Duodenal mucosa (tissue), 2 donors: Measurements from ENCODE around the gene FLT3.

Experiments
- H3K27ac ChIP-seq: one replicate; pipeline ENCODE4 v1.7.0; 2013; ENCODE audit warnings: low read depth, low read length
- H3K27me3 ChIP-seq, 2 donors: one replicate each; pipeline ENCODE4 v1.7.0; 2013; ENCODE audit warnings: low read length in 2 of 2, control low read depth in 1 of 2; ENCODE audit not compliant: insufficient read depth in 2 of 2, control insufficient read depth in 1 of 2
- H3K36me3 ChIP-seq, 2 donors: one replicate each; pipeline ENCODE4 v1.7.0; 2013; ENCODE audit warnings: low read length in 2 of 2, control low read depth in 1 of 2; ENCODE audit not compliant: insufficient read depth in 2 of 2, control insufficient read depth in 1 of 2
- H3K4me1 ChIP-seq, 2 donors: one replicate each; pipeline ENCODE4 v1.7.0; 2013; ENCODE audit warnings: low read length in 2 of 2, control low read depth in 1 of 2; ENCODE audit not compliant: insufficient read depth in 2 of 2, control insufficient read depth in 1 of 2
- H3K4me3 ChIP-seq, 2 donors: one replicate each; pipeline ENCODE4 v1.7.0; 2013; ENCODE audit warnings: low read length in 2 of 2, low read depth in 1 of 2
- H3K9ac ChIP-seq, 2 donors: one replicate each; pipeline ENCODE4 v1.7.0; 2013; ENCODE audit warnings: low read length in 2 of 2, low read depth in 1 of 2
- H3K9me3 ChIP-seq, 2 donors: one replicate each; pipeline ENCODE4 v1.7.0; 2013; ENCODE audit warnings: low read length in 2 of 2, control low read depth in 1 of 2; ENCODE audit not compliant: control insufficient read depth in 1 of 2

The FLT3 gene

DNA sequence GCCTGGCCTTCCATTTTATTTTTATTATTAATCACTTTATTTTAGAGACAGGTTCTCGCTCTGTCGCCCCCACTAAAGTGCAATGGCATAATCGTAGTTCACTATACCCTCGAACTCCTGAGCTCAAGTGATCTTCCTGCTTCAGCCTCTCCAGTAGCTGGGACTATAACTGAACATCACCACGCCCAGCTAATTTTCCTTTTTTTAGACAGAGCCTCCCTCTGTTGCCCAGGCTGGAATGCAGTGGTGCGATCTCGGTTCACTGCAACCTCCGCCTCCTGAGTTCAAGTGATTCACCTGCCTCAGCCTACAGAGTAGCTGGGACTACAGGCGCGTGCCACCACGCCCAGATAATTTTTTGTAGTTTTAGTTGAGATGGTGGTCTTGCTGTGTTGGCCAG, 31.3 kb upstream of the FLT3 start:
- H3K9me3 ChIP-seq: no peaks in the 10 kb centered on the region
- H3K9ac ChIP-seq: no peak overlapping the region
- H3K36me3 ChIP-seq: no peaks in the 10 kb centered on the region
- no peak overlapping the region for H3K4me3 ChIP-seq
- no peak overlapping the region for H3K27ac ChIP-seq
- H3K27me3 ChIP-seq: no peaks in the 10 kb centered on the region
- peaks cover 0 to 1% of the 10 kb centered on the region in 2 donors for H3K4me1 ChIP-seq

DNA sequence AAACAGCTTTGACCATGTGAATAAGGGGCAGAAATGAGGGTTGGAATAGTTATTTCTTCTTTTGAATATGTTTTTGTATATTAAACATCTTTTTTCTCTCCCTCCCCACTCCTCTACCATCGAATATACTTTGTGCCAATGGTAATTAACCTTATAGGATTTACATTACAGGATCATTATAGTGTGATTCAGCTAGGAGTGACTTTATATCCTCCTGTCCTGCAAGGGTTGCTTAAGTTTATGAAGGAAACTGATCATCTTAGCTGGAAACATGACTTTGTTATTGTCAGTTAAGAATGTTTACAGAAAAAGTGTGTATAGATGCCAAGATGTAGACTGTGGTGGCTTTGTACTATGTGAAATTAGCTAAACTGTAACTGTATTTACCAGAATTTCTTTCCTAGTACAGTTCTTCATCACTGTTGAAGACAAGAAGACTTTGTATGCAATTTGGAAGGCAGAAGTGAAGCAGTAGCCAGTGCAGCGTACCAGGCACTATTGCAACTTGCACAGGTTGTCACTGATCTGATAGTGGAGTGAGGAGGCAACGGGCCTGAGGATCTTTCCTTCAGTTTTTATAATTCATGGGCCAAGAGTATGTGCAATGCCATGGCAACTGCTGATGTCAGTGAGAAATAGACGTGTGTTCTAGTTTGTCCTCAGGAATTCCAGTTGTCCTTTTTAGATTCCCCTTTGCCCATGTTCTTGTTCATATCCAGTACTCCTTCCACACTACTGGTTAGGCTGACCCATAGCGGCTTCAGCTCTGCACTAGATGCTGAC, 29.7 kb upstream of the FLT3 start:
- no peaks in the 10 kb centered on the region for H3K9me3 ChIP-seq
- H3K9ac ChIP-seq: no peak overlapping the region
- H3K4me1 ChIP-seq: no peaks in the 10 kb centered on the region
- no peaks in the 10 kb centered on the region for H3K36me3 ChIP-seq
- no peak overlapping the region for H3K4me3 ChIP-seq
- H3K27ac ChIP-seq: no peak overlapping the region
- no peaks in the 10 kb centered on the region for H3K27me3 ChIP-seq

DNA sequence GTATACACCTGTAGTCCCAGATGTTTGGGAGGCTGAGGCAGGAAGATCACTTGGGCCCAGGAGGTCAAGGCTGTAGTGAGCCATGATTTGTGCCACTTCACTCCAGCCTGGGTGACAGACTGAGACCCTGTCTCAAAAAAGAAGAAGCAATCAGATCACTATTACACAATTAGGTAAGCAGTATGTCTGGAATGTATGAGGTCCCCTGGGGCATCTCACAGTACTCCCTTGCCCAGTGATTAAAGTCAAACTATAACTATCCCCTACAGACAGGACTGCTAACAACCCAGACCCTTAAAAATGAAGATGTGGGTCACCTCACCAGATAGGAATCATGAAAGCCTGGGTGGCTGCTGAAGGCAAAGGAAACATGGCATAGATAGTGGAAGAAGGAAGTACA, 28.6 kb upstream of the FLT3 start:
- Histone ChIP-seq H3K9me3 (no peaks in the 10 kb centered on the region), H3K4me3 (no peak overlapping the region), H3K27ac (no peak overlapping the region), H3K36me3 (no peaks in the 10 kb centered on the region), H3K9ac (no peak overlapping the region), H3K4me1 (no peaks in the 10 kb centered on the region), H3K27me3 (no peaks in the 10 kb centered on the region)

DNA sequence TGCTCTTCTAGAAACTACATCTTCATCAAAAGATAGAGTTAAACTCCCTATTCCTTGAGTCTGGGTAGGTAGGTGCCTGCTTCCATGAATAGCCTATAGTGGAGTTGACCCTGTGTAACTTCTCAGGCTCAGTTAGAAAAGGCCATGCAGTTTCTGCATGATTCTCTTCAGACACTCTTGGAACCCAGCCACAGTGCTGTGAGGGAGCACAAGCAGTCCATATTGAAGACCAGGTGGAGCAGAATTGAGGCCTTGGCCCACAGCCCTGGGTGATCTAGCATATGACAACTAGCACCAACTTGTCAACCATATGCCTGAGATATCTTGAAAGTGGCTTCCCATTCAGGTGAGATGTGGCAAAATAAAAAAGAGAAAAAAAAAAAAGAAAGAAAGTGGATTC, 27.7 kb upstream of the FLT3 start:
- Histone ChIP-seq H3K4me3 (no peak overlapping the region), H3K27ac (no peak overlapping the region), H3K36me3 (no peaks in the 10 kb centered on the region), H3K9me3 (no peaks in the 10 kb centered on the region), H3K27me3 (no peaks in the 10 kb centered on the region), H3K4me1 (no peaks in the 10 kb centered on the region), H3K9ac (no peak overlapping the region)

DNA sequence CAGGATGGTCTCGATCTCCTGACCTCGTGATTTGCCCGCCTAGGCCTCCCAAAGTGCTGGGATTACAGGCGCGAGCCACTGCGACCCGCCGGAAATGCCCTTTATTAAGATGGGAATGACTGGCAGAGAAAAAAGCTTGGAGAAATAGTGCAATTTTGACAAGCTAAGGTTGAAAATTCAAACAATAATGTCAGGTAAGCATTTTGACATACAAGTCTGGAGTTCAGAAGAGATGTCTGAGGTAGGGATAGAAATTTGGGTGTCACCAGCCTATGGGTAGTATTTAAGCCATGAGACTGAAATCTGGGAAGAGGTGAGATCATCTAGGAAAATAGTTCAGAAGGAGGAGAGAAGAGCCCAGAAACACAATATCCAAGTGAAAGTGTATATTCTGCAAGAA, 20.8 kb upstream of the FLT3 start:
- H3K4me3 ChIP-seq: no peak overlapping the region
- H3K36me3 ChIP-seq: no peaks in the 10 kb centered on the region
- no peaks in the 10 kb centered on the region for H3K9me3 ChIP-seq
- H3K27ac ChIP-seq: no peak overlapping the region
- H3K27me3 ChIP-seq: no peaks in the 10 kb centered on the region
- H3K9ac ChIP-seq: no peak overlapping the region
- H3K4me1 ChIP-seq: no peaks in the 10 kb centered on the region

DNA sequence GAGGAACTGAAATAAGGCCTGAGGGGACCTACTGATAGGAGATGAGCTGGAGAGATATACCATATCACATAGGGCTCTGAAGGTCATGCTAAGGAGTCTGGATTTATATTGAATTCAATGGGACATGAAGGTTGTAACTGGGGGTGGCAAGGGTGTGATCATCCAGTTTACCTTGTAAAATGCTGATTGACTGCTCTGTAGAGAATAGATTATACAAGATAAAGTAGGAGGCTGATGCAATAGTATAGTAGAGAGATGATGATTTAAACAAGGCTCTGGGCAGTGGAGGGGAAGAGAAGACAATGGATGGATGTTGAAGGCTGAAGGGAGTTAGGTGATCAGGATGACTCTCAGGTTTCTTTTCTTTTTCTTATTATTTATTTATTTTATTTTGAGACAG, 19.9 kb upstream of the FLT3 start:
- Histone ChIP-seq H3K27me3 (no peaks in the 10 kb centered on the region), H3K4me1 (no peaks in the 10 kb centered on the region)

DNA sequence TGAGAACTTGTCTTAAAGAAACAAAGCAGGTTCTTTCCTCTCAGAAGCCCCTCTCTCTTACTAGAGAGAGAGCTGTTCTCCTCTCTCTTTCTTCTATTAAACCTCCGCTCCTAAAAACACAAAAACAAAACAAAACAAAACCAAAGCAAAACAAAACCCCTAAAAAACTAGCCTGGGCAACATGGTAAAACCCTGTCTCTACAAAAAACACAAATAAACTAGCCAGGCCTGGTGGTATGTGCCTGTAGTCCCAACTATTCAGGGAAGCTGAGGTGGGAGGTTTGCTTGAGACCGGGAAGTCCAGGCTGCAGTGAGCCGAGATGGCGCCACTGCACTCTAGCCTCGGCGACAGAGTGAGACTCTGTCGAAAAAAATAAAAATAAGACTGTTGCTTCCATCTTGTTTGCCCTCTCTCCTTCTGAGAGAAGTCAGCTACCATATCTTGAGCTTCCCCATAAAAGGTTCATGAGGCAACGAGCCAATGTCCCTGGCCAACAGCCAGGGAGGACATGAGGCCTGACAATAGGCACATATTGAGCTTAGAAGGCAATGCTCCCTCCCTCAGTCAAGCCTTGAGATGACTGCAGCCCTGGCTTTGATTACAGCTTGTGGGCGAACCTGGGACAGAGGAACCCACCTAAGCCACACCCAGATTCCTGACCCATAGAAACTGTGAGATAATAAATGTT, 17.5 kb upstream of the FLT3 start:
- Histone ChIP-seq H3K9me3 (no peaks in the 10 kb centered on the region), H3K27ac (no peak overlapping the region), H3K36me3 (no peaks in the 10 kb centered on the region), H3K9ac (no peak overlapping the region), H3K4me1 (no peaks in the 10 kb centered on the region), H3K27me3 (no peaks in the 10 kb centered on the region), H3K4me3 (no peak overlapping the region)

More for the DNA sequence above, 19.9 kb upstream of the FLT3 start:
- H3K36me3 ChIP-seq: no peaks in the 10 kb centered on the region
- no peak overlapping the region for H3K27ac ChIP-seq
- H3K9ac ChIP-seq: no peak overlapping the region
- H3K4me3 ChIP-seq: no peak overlapping the region
- H3K9me3 ChIP-seq: no peaks in the 10 kb centered on the region

DNA sequence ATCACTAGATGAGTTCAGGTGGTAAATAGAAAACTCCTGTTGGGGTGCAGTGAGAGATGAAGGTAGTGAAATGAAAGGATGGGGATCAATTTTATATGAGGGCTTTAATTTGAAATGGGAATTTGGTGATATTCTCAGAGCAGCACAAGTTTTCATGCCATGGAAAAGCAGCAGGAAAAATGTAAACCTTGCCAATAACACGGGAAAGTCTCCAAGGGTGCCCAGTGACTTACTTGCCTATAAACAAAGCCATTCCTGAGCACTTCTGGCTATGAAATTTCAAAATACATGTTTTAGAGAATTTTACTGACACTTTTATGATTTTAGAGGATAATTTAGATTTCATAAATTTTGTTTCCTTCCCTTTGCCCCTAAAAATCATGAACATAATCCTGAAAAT, 16.4 kb upstream of the FLT3 start:
- H3K9me3 ChIP-seq: no peaks in the 10 kb centered on the region
- no peaks in the 10 kb centered on the region for H3K36me3 ChIP-seq
- no peak overlapping the region for H3K9ac ChIP-seq
- no peaks in the 10 kb centered on the region for H3K27me3 ChIP-seq
- no peaks in the 10 kb centered on the region for H3K4me1 ChIP-seq
- H3K27ac ChIP-seq: no peak overlapping the region
- H3K4me3 ChIP-seq: no peak overlapping the region

DNA sequence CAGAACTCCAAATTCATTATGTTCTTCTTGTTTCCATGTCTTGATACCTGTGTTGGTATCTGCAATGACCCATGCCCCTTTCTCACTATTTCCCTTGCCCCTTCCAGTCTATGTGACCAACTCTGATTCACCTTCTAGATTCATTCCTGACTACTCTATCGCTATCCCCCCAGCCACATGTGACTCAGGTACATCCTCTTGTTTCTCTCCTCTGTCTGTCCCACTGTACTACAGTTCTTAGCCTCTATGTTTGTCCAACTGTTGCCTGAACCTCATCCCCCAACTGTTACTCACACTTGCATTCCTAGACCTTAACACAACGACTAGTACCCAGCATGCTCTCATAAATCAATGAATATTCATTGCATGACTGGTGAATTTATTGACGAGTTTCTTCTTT, 10.0 kb upstream of the FLT3 start:
- Histone ChIP-seq H3K9me3 (no peaks in the 10 kb centered on the region), H3K27me3 (no peaks in the 10 kb centered on the region), H3K4me3 (no peak overlapping the region), H3K36me3 (no peaks in the 10 kb centered on the region), H3K27ac (no peak overlapping the region), H3K4me1 (no peaks in the 10 kb centered on the region), H3K9ac (no peak overlapping the region)

DNA sequence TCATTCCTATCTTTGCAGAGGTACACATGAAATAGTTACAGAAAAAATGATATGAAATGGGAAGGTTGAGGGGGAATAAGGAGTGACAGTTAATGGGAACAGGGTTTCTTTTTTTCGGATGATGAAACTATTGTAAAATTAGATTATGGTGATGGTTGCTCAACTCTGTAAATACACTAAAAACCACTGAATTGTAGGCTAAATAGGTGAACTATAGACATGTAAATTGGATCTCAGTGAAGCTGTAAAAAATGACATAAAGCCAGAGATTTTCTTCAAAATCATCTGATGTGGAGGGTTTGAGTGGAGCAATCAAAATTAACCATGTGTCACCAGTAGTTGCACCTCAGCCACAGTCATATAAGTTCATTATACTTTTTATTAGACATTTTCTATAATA, 6.6 kb upstream of the FLT3 start:
- Histone ChIP-seq H3K9ac (no peak overlapping the region), H3K9me3 (no peaks in the 10 kb centered on the region), H3K4me3 (no peak overlapping the region)

More for the DNA sequence above, 6.6 kb upstream of the FLT3 start:
- Histone ChIP-seq H3K27ac (no peak overlapping the region), H3K4me1 (no peaks in the 10 kb centered on the region), H3K27me3 (peaks cover 3 to 6% of the 10 kb centered on the region in 2 donors), H3K36me3 (no peaks in the 10 kb centered on the region)
